ENCODE data around the gene ZNF821. TPM values are rescaled to one million over a fixed set of nuclear protein-coding genes. Genes with fewer than 3 reads are reported as not detected.

The ZNF821 gene
- total RNA-seq, 1 donor from 2014 or later: 8.8 TPM

GRCh38 chr16:71880176-71880575 is 3.8 kb downstream of the ZNF821 start:
- no peaks in the 10 kb centered on the region for H3K9me3 ChIP-seq
- H3K4me1 ChIP-seq: peaks cover 27% of the 10 kb centered on the region
- DNase-seq (ENCODE audit: extremely low spot score in 2 of 2): no peak
- intact Hi-C loops (cut with DNase I): loop anchor here (10.0 kb wide), 1 partner anchor 155 kb away; the partner anchor contains the start of gene PHLPP2
- H3K36me3 ChIP-seq: peaks cover 0 to 21% of the 10 kb centered on the region in 2 donors
- TF ChIP-seq CTCF (IDR thresholded peaks at IDR 0.05) (no peak), POLR2A (IDR thresholded peaks at IDR 0.05) (no peak), POLR2AphosphoS5 (IDR thresholded peaks at IDR 0.05; ENCODE audit: insufficient read depth in 1 of 2, low read depth in 1 of 2) (no peak)
- no peak overlapping the region for H3K27ac ChIP-seq
- H3K4me3 ChIP-seq: no peak overlapping the region
- no peaks in the 10 kb centered on the region for H3K27me3 ChIP-seq

GRCh38 chr16:71878911-71879310 is 5.1 kb downstream of the ZNF821 start:
- intact Hi-C loops (cut with DNase I): no loop called here
- Histone ChIP-seq H3K4me1 (peaks cover 20% of the 10 kb centered on the region), H3K4me3 (no peak overlapping the region), H3K36me3 (peaks cover 0 to 21% of the 10 kb centered on the region in 2 donors), H3K27ac (no peak overlapping the region), H3K27me3 (no peaks in the 10 kb centered on the region), H3K9me3 (no peaks in the 10 kb centered on the region)
- DNase-seq (ENCODE audit: extremely low spot score in 2 of 2): no peak
- TF ChIP-seq POLR2A (IDR thresholded peaks at IDR 0.05) (no peak), CTCF (IDR thresholded peaks at IDR 0.05) (no peak), POLR2AphosphoS5 (IDR thresholded peaks at IDR 0.05; ENCODE audit: insufficient read depth in 1 of 2, low read depth in 1 of 2) (no peak)

- DNase-seq (ENCODE audit: extremely low spot score in 2 of 2): no peak
- no peak overlapping the region for H3K4me3 ChIP-seq
These were observed 10.8 kb downstream of the ZNF821 start for GRCh38 chr16:71873199-71873598.

GRCh38 chr16:71870818-71871217 is 13.2 kb downstream of the ZNF821 start:
- Histone ChIP-seq H3K36me3 (peaks cover 0 to 25% of the 10 kb centered on the region in 2 donors), H3K27ac (no peak overlapping the region), H3K4me3 (no peak overlapping the region), H3K27me3 (no peaks in the 10 kb centered on the region), H3K9me3 (no peaks in the 10 kb centered on the region), H3K4me1 (no peaks in the 10 kb centered on the region)
- intact Hi-C loops (cut with DNase I): no loop called here
- TF ChIP-seq POLR2A (IDR thresholded peaks at IDR 0.05) (no peak), POLR2AphosphoS5 (IDR thresholded peaks at IDR 0.05; ENCODE audit: insufficient read depth in 1 of 2, low read depth in 1 of 2) (no peak)
- DNase-seq (ENCODE audit: extremely low spot score in 2 of 2): no peak

More at GRCh38 chr16:71873199-71873598, 10.8 kb downstream of the ZNF821 start:
- Histone ChIP-seq H3K36me3 (peaks cover 0 to 10% of the 10 kb centered on the region in 2 donors), H3K27me3 (no peaks in the 10 kb centered on the region), H3K27ac (no peak overlapping the region), H3K4me1 (no peaks in the 10 kb centered on the region), H3K9me3 (no peaks in the 10 kb centered on the region)
- TF ChIP-seq CTCF (IDR thresholded peaks at IDR 0.05) (no peak), POLR2A (IDR thresholded peaks at IDR 0.05) (no peak), POLR2AphosphoS5 (IDR thresholded peaks at IDR 0.05; ENCODE audit: insufficient read depth in 1 of 2, low read depth in 1 of 2) (no peak)
- intact Hi-C loops (cut with DNase I): no loop called here

GRCh38 chr16:71869089-71869488 is 14.9 kb downstream of the ZNF821 start:
- H3K27me3 ChIP-seq: no peaks in the 10 kb centered on the region
- H3K4me3 ChIP-seq: no peak overlapping the region
- no peak overlapping the region for H3K27ac ChIP-seq
- no peaks in the 10 kb centered on the region for H3K4me1 ChIP-seq
- TF ChIP-seq POLR2A (IDR thresholded peaks at IDR 0.05) (no peak), POLR2AphosphoS5 (IDR thresholded peaks at IDR 0.05; ENCODE audit: insufficient read depth in 1 of 2, low read depth in 1 of 2) (no peak), CTCF (IDR thresholded peaks at IDR 0.05) (no peak)
- H3K36me3 ChIP-seq: peaks cover 0 to 35% of the 10 kb centered on the region in 2 donors
- H3K9me3 ChIP-seq: no peaks in the 10 kb centered on the region
- intact Hi-C loops (cut with DNase I): no loop called here
- DNase-seq (ENCODE audit: extremely low spot score in 2 of 2): no peak

Data from vagina (tissue), 2 donors.